ENCODE data around the gene TRAPPC12.
A peak's percentile ranks its signal among the peaks of the same experiment; 100 is the strongest.
"Not testable (repeated sequence)": the region's sequence is repeated elsewhere in the genome, so short reads cannot be mapped to it uniquely, and the experiment has no call there.

Gene TRAPPC12

DNA sequence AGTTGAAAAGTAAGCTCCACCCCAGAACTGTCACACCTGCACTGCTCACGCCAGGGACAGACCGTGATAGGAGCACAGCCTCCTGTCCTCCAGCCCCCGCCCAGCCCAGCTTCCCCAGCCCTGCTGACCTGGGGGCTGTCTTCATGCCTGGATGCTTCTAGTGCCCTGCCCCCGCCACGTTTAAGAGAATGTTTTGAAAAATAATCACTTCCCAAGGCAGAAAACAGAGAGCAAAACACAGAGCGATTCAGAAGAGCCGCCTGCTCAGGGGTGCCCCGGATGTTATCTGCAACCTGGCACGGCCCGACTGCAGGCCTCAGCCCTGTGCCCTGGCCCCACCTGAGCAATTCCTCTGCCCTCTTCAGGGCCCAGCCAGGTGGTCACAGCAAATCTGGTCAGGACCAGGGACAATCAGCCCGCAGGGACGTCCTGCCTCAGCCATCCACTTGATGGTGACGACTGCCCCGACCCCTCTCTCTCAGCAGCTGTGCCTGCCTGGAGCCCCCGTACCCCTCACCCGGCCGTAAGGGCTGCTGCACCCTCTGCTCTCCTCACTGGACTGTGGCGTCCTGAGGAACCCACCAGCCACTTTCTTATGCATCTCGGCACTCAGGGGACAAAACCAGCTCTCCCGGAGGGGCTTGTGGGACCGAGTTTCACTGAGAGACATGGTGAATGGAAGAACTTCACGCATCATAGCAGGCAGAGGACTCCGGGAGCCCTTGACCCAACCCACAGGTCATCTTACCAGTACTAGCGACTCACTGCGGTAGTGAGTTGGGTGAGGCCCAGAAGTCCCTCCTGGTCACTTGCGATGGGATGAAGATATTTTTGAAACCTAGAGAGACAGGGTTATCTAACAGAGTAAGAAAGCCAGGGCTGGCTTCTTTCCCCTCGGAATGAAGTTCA lies 109.6 kb downstream of the TRAPPC12 start:
- Mint-ChIP-seq H3K4me3 (peak overlapping the region; percentile 62), H3K27me3 (ENCODE audit: low read depth, poor library complexity) (peaks cover 4% of the 10 kb centered on the region), H3K9me3 (peaks cover 5% of the 10 kb centered on the region), H3K27ac (peak overlapping the region; percentile 88), H3K4me1 (peaks cover 59% of the 10 kb centered on the region), H3K36me3 (ENCODE audit: low read depth) (peaks cover 35% of the 10 kb centered on the region)
- TF ChIP-seq, protein P1, sequence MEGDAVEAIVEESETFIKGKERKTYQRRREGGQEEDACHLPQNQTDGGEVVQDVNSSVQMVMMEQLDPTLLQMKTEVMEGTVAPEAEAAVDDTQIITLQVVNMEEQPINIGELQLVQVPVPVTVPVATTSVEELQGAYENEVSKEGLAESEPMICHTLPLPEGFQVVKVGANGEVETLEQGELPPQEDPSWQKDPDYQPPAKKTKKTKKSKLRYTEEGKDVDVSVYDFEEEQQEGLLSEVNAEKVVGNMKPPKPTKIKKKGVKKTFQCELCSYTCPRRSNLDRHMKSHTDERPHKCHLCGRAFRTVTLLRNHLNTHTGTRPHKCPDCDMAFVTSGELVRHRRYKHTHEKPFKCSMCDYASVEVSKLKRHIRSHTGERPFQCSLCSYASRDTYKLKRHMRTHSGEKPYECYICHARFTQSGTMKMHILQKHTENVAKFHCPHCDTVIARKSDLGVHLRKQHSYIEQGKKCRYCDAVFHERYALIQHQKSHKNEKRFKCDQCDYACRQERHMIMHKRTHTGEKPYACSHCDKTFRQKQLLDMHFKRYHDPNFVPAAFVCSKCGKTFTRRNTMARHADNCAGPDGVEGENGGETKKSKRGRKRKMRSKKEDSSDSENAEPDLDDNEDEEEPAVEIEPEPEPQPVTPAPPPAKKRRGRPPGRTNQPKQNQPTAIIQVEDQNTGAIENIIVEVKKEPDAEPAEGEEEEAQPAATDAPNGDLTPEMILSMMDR (IDR thresholded peaks at IDR 0.05): no peak
- peak; percentile 43 for DNase-seq

DNA sequence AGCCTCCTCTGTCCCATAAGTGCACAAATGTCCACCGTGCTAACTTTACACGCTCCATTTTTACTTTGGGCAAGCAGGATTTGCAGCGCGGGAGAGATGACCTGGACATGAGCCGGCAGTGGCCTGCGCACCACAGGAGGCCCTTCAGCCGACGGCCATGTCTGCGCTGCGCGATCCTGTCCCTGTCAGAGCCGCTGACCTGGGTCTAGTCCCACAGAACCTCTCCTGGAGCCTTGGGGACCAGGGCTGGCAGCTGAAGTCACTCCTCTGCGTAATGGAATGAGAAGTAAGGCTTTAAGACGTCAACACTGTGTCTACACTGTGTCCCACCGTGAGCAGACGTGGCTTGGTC lies 110.2 kb downstream of the TRAPPC12 start:
- TF ChIP-seq, protein P1 (IDR thresholded peaks at IDR 0.05): no peak
- no peak overlapping the region for H3K4me3 Mint-ChIP-seq
- peak overlapping the region; percentile 88 for H3K27ac Mint-ChIP-seq
- H3K27me3 Mint-ChIP-seq (ENCODE audit: low read depth, poor library complexity): peaks cover 4% of the 10 kb centered on the region
- DNase-seq: no peak
- peaks cover 62% of the 10 kb centered on the region for H3K4me1 Mint-ChIP-seq
- H3K9me3 Mint-ChIP-seq: peaks cover 5% of the 10 kb centered on the region
- peaks cover 29% of the 10 kb centered on the region for H3K36me3 Mint-ChIP-seq (ENCODE audit: low read depth)

DNA sequence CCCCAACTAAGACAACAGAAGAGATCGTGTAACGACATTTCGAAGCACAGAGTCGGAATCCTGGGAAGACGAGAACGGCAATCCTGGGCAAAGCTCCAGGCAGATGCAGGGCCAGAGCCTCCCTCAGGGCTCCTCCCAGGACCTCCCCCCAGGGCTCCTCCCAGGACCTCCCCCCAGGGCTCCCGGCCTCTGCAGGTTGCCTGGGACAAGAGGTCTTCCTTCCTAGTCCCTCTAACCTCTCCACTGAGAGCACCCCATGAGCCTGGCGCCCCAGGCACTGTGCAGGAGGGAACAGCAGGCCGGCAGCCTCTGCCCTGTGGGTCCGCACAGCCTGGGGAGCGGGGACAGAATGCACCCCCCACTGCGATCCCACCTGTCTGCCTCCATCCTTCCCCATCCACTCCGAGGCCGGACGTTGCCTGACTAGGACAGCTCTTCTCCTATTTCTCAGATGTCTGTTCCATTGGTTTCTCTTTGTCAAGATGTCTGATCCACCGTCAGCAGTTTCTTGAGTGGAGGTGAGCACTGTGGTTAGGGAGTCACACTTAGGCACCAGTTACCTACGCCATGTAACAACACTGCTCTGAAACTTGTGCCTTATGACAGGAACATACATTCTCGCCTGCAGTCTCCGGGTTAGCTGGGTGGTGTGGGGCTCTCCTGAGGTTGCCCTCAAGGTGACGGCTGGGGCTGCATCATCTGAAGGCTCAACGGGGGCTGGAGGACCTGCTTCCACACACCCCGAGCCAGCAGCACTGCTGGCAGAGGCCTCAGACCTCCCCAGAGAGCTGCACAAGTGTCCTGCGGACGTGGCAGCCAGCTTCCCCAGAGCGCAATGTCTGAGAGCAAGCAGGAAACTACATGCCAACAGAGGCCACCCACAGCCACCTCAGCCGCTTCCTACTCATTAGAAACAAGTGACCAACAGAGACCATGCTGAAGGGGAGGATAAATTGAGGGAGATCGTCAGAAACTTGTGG lies 111.0 kb downstream of the TRAPPC12 start:
- Mint-ChIP-seq H3K27me3 (ENCODE audit: low read depth, poor library complexity) (peaks cover 4% of the 10 kb centered on the region), H3K27ac (peak overlapping the region; percentile 18), H3K4me1 (peaks cover 62% of the 10 kb centered on the region), H3K4me3 (no peak overlapping the region), H3K36me3 (ENCODE audit: low read depth) (peaks cover 26% of the 10 kb centered on the region), H3K9me3 (peaks cover 3% of the 10 kb centered on the region)
- TF ChIP-seq, protein P1 (IDR thresholded peaks at IDR 0.05): no peak
- DNase-seq: no peak

DNA sequence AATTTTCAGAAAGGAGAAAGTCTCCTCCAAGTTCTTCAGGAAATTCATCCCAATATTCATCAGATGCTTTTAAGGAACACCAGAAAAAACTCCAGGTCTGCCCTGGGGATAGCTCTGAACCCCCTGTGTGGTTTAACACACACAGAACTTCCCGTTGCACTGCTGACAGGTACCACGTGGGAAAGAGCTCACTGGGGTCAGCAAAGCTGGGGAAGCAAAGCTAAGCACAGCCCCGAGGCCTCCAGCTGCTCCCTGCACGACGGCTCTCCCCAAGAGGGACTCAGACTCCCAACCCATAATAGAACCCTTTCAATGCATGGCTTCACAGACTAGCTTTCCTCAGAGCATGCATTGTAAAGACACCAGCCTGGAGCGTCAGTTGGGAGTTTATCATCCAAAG lies 111.8 kb downstream of the TRAPPC12 start:
- no peaks in the 10 kb centered on the region for H3K9me3 Mint-ChIP-seq
- no peak overlapping the region for H3K27ac Mint-ChIP-seq
- no peak for DNase-seq
- H3K27me3 Mint-ChIP-seq (ENCODE audit: low read depth, poor library complexity): peaks cover 4% of the 10 kb centered on the region
- TF ChIP-seq, protein P1 (IDR thresholded peaks at IDR 0.05): no peak
- no peak overlapping the region for H3K4me3 Mint-ChIP-seq
- H3K36me3 Mint-ChIP-seq (ENCODE audit: low read depth): peaks cover 25% of the 10 kb centered on the region
- H3K4me1 Mint-ChIP-seq: peaks cover 62% of the 10 kb centered on the region

DNA sequence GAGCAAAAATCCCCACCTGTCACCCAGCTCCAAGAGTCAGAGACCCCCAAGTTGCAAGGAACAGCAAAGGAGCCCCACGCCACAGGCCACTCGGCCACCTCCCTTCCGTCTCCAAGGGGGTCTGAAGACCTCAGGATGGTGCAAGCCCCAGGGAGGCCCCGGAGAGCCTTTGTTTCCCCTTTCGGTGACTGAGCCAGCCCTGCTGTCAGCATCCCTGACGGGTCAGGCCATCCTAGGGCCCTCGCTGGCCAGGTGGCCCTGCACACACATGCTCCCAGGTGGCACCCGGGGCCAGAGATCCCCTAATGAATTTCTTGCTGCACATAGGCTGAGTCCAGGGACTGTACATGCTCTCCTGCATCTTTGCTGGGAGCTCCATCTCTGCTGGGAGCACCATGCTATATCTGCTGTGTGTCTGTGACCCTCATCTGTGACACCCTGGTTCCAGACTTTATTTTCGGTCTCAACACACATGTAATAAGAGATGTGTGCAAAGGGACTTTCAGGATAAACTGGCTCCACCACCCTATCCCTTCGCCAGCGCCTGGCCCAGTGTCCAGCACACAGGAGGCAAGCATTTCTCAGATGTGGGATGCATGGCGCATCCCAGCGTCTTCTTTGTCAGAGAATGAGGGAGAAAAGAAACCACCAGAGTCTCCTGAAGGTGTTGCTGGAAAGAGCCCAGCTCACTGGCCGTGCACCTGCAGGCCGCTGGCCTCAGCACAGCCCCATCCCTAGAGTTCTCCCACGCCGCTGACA lies 112.4 kb downstream of the TRAPPC12 start:
- Mint-ChIP-seq H3K9me3 (no peaks in the 10 kb centered on the region), H3K27ac (no peak overlapping the region), H3K4me3 (no peak overlapping the region), H3K36me3 (ENCODE audit: low read depth) (peaks cover 26% of the 10 kb centered on the region), H3K27me3 (ENCODE audit: low read depth, poor library complexity) (peaks cover 4% of the 10 kb centered on the region), H3K4me1 (peaks cover 62% of the 10 kb centered on the region)
- TF ChIP-seq, protein P1 (IDR thresholded peaks at IDR 0.05): no peak
- no peak for DNase-seq

DNA sequence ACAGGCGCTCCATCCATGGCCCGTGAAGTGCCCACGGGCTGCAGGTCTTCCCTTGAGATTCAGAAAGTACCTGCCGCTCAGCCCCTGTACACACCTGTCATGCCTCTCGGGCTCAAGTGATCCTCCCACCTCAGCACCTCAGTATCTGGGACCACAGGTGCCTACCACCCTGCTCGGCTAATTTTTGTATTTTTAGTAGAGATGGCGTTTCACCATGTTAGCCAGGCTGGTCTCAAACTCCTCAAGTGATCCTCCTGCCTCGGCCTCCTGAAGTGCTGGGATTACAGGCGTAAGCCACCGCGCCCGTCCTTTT lies 112.9 kb downstream of the TRAPPC12 start:
- Mint-ChIP-seq H3K36me3 (ENCODE audit: low read depth) (peaks cover 25% of the 10 kb centered on the region), H3K4me1 (peaks cover 62% of the 10 kb centered on the region)
- H3K27me3 Mint-ChIP-seq (ENCODE audit: low read depth, poor library complexity); H3K27ac Mint-ChIP-seq; DNase-seq; H3K4me3 Mint-ChIP-seq; H3K9me3 Mint-ChIP-seq: not testable (repeated sequence)
